ENCODE results near the gene E2F4.

Gene E2F4

GRCh38 chr16:67177743-67178699 lies 13.9 kb upstream of the E2F4 start:
- H3K9me3 ChIP-seq (ENCODE audit: insufficient read depth, low read length) = no peaks in the 10 kb centered on the region
- TF ChIP-seq SUZ12 (IDR thresholded peaks at IDR 0.05; ENCODE audit: extremely low read depth, insufficient read depth, insufficient read length) = no peak
- no peak for TF ChIP-seq YY1 (IDR thresholded peaks at IDR 0.05; ENCODE audit: insufficient read depth, insufficient read length)
- TF ChIP-seq ZNF274 (IDR thresholded peaks at IDR 0.05; ENCODE audit: low read depth, low read length) = no peak
- H3K9ac ChIP-seq (ENCODE audit: insufficient read length, low read depth) = peak overlapping the region; percentile 77
- H3K4me3 ChIP-seq (ENCODE audit: insufficient read length, low read depth) = peak overlapping the region; percentile 44
- DNase-seq (ENCODE audit: low read depth, low spot score) = peak; percentile 57
- H3K4me1 ChIP-seq (ENCODE audit: insufficient read depth, insufficient read length) = peaks cover 29% of the 10 kb centered on the region
- H3K27me3 ChIP-seq (ENCODE audit: insufficient read depth, insufficient read length) = peaks cover 63% of the 10 kb centered on the region
- H3K36me3 ChIP-seq (ENCODE audit: insufficient read depth, insufficient read length, low read length) = peaks cover 42% of the 10 kb centered on the region

- TF ChIP-seq ZNF274 (IDR thresholded peaks at IDR 0.05; ENCODE audit: low read depth, low read length) = no peak
- Histone ChIP-seq H3K9me3 (ENCODE audit: insufficient read depth, low read length) (no peaks in the 10 kb centered on the region), H3K27me3 (ENCODE audit: insufficient read depth, insufficient read length) (peaks cover 54% of the 10 kb centered on the region), H3K4me3 (ENCODE audit: insufficient read length, low read depth) (no peak overlapping the region), H3K4me1 (ENCODE audit: insufficient read depth, insufficient read length) (peaks cover 20% of the 10 kb centered on the region), H3K36me3 (ENCODE audit: insufficient read depth, insufficient read length, low read length) (peaks cover 42% of the 10 kb centered on the region), H3K9ac (ENCODE audit: insufficient read length, low read depth) (no peak overlapping the region)
- no peak for DNase-seq (ENCODE audit: low read depth, low spot score)
Observed at GRCh38 chr16:67179421-67180080, 12.4 kb upstream of the E2F4 start.

GRCh38 chr16:67180166-67180565 lies 11.8 kb upstream of the E2F4 start:
- Histone ChIP-seq H3K27me3 (ENCODE audit: insufficient read depth, insufficient read length) (peaks cover 54% of the 10 kb centered on the region), H3K4me3 (ENCODE audit: insufficient read length, low read depth) (no peak overlapping the region), H3K4me1 (ENCODE audit: insufficient read depth, insufficient read length) (peaks cover 22% of the 10 kb centered on the region), H3K9me3 (ENCODE audit: insufficient read depth, low read length) (no peaks in the 10 kb centered on the region), H3K36me3 (ENCODE audit: insufficient read depth, insufficient read length, low read length) (peaks cover 41% of the 10 kb centered on the region), H3K9ac (ENCODE audit: insufficient read length, low read depth) (no peak overlapping the region)
- no peak for DNase-seq (ENCODE audit: low read depth, low spot score)
- TF ChIP-seq SUZ12 (IDR thresholded peaks at IDR 0.05; ENCODE audit: extremely low read depth, insufficient read depth, insufficient read length) = no peak
- TF ChIP-seq YY1 (IDR thresholded peaks at IDR 0.05; ENCODE audit: insufficient read depth, insufficient read length) = no peak
- TF ChIP-seq ZNF274 (IDR thresholded peaks at IDR 0.05; ENCODE audit: low read depth, low read length) = no peak

GRCh38 chr16:67181346-67181745 lies 10.6 kb upstream of the E2F4 start:
- peaks cover 32% of the 10 kb centered on the region for H3K36me3 ChIP-seq (ENCODE audit: insufficient read depth, insufficient read length, low read length)
- H3K9me3 ChIP-seq (ENCODE audit: insufficient read depth, low read length) = no peaks in the 10 kb centered on the region
- no peak overlapping the region for H3K4me3 ChIP-seq (ENCODE audit: insufficient read length, low read depth)
- no peak overlapping the region for H3K9ac ChIP-seq (ENCODE audit: insufficient read length, low read depth)
- TF ChIP-seq SUZ12 (IDR thresholded peaks at IDR 0.05; ENCODE audit: extremely low read depth, insufficient read depth, insufficient read length) (no peak), YY1 (IDR thresholded peaks at IDR 0.05; ENCODE audit: insufficient read depth, insufficient read length) (no peak), ZNF274 (IDR thresholded peaks at IDR 0.05; ENCODE audit: low read depth, low read length) (no peak)
- DNase-seq (ENCODE audit: low read depth, low spot score) = no peak
- H3K4me1 ChIP-seq (ENCODE audit: insufficient read depth, insufficient read length) = peaks cover 30% of the 10 kb centered on the region
- peaks cover 54% of the 10 kb centered on the region for H3K27me3 ChIP-seq (ENCODE audit: insufficient read depth, insufficient read length)

- peaks cover 23% of the 10 kb centered on the region for H3K36me3 ChIP-seq (ENCODE audit: insufficient read depth, insufficient read length, low read length)
- no peak for DNase-seq (ENCODE audit: low read depth, low spot score)
- H3K9ac ChIP-seq (ENCODE audit: insufficient read length, low read depth) = no peak overlapping the region
- TF ChIP-seq ZNF274 (IDR thresholded peaks at IDR 0.05; ENCODE audit: low read depth, low read length) (no peak), YY1 (IDR thresholded peaks at IDR 0.05; ENCODE audit: insufficient read depth, insufficient read length) (no peak), SUZ12 (IDR thresholded peaks at IDR 0.05; ENCODE audit: extremely low read depth, insufficient read depth, insufficient read length) (no peak)
- H3K9me3 ChIP-seq (ENCODE audit: insufficient read depth, low read length) = no peaks in the 10 kb centered on the region
- H3K27me3 ChIP-seq (ENCODE audit: insufficient read depth, insufficient read length) = peaks cover 45% of the 10 kb centered on the region
- H3K4me3 ChIP-seq (ENCODE audit: insufficient read length, low read depth) = no peak overlapping the region
- H3K4me1 ChIP-seq (ENCODE audit: insufficient read depth, insufficient read length) = peaks cover 38% of the 10 kb centered on the region
Observed at GRCh38 chr16:67182288-67182687, 9.7 kb upstream of the E2F4 start.

- Histone ChIP-seq H3K9ac (ENCODE audit: insufficient read length, low read depth) (peak overlapping the region; percentile 72), H3K27me3 (ENCODE audit: insufficient read depth, insufficient read length) (peaks cover 36% of the 10 kb centered on the region), H3K9me3 (ENCODE audit: insufficient read depth, low read length) (no peaks in the 10 kb centered on the region), H3K36me3 (ENCODE audit: insufficient read depth, insufficient read length, low read length) (peaks cover 22% of the 10 kb centered on the region), H3K4me3 (ENCODE audit: insufficient read length, low read depth) (peak overlapping the region; percentile 81), H3K4me1 (ENCODE audit: insufficient read depth, insufficient read length) (peaks cover 33% of the 10 kb centered on the region)
- no peak for DNase-seq (ENCODE audit: low read depth, low spot score)
- TF ChIP-seq YY1 (IDR thresholded peaks at IDR 0.05; ENCODE audit: insufficient read depth, insufficient read length) (no peak), SUZ12 (IDR thresholded peaks at IDR 0.05; ENCODE audit: extremely low read depth, insufficient read depth, insufficient read length) (no peak), ZNF274 (IDR thresholded peaks at IDR 0.05; ENCODE audit: low read depth, low read length) (no peak)
Observed at GRCh38 chr16:67183284-67183626, 8.7 kb upstream of the E2F4 start.

Data from NT2/D1 (cell line).